Activated T-cell treated with anti-CD3 and anti-CD28 coated beads, Interleukin-2, amount 50 U/mL, for 48 hours (primary cell): ENCODE results near the gene RANGRF.
A peak's percentile ranks its signal among the peaks of the same experiment; 100 is the strongest.

ENCODE experiments used
- DNase-seq, 2 experiments: peaks; one replicate each; pipeline ENCODE4 v3.0.0-alpha.2; 2020

The RANGRF gene

GRCh38 chr17:8314797-8315763, 26.6 kb downstream of the RANGRF start:
- DNase-seq, result no peak

DNA sequence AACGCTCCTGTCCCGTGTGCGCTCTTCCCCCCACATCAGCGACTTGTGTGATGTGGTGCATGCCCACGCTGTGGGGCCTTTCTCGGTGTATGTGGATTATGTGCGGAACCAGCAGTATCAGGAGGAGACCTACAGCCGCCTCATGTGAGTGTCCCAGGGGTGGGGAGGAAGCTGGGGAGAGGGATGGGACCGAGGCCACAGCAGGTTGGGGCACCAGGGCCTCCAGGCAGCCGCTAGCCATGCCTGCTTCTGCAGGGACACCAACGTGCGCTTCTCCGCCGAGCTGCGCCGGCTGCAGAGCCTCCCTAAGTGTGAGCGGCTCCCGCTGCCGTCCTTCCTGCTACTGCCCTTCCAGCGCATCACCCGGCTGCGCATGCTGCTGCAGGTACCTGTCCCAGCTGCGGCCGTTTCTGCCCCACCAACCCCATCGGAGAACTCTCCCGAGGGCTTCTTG, 27.3 kb downstream of the RANGRF start:
- no peak for DNase-seq

GRCh38 chr17:8318010-8318935, 29.8 kb downstream of the RANGRF start:
- no peak for DNase-seq

DNA sequence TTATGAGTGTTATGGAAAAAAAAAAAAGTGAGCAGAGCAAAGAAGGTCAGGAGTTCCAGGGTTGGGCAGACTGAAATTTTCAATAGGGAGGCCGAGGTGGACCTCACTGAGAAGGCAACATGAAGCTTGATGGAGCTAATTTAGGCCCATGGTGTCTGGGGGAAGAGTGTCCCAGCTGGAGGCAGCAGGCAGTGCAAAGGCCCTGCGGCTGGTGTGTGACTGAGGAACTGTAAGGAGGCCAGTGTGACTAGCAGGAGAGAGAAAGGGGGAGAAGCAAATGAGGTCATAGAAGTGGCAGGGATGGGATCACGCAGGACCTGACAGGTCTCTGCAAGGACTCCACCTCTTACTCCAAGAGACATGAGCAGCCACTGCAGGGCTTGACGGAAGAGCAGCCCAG, 31.8 kb downstream of the RANGRF start:
- DNase-seq, result no peak

GRCh38 chr17:8320990-8321389, 32.5 kb downstream of the RANGRF start:
- DNase-seq, result no peak

DNA sequence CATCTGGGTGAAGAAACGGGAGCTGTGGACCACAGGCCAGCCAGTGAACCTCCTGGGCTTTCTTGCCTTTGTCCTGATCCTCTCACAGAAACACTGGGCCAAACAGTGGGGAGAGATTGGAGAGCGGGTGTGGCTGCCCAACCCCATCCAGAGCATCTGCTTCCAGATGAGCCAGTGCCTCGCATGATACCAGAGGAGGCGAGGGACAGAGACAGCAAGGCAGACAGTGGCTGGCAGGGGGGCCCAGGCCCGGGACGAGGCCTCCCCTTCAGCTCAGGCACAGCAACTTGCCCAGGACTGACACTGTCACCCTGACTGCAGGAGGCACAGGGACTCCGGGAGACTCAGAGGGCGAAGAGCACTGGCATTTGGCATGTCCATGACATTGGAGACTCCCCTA, 33.6 kb downstream of the RANGRF start:
- no peak for DNase-seq

GRCh38 chr17:8324132-8324531, 35.7 kb downstream of the RANGRF start:
- no peak for DNase-seq

DNA sequence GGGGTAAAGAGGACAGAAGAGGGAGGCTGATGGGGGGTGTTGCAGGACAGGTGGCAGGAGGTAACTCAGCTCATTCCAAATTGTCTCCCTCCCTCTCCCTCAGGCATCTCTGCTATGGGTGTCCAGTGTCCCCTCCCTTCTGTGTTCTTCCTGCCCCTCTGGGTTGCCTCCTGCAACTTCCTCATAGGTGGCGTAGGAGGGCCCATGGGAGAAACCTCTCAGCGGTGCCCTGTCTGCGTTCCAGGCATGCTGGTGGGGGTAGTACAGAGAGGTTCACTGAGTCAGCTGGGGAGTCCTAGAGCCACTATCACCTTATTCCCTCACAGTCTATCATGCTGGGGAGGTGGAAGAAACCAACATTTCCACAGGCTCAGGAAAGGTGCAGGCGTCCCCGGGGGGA, 36.5 kb downstream of the RANGRF start:
- no peak for DNase-seq

GRCh38 chr17:8326511-8327302, 38.2 kb downstream of the RANGRF start:
- peak; percentile 44 to 61 for DNase-seq

DNA sequence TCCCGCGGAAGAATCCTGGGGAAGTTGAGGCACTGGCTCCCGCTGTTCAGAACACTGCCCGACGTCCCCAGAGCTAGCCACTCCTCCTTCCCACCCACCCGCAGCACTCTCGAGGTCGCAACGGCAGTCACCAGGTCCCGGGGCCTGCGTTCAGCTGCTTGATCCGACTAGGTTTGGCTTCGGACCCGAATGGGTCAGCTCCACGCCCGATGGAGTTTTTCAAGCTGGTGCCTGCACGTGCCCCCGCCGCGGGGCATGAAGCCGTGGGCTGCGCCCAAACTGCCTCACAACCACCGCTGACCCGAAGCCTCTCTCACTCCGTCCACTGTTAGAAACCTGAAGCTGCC, 38.8 kb downstream of the RANGRF start:
- DNase-seq, result no peak

- DNase-seq, result no peak
These were observed 43.7 kb downstream of the RANGRF start for GRCh38 chr17:8332128-8332527.

GRCh38 chr17:8332688-8333087, 44.2 kb downstream of the RANGRF start:
- DNase-seq, result no peak

DNA sequence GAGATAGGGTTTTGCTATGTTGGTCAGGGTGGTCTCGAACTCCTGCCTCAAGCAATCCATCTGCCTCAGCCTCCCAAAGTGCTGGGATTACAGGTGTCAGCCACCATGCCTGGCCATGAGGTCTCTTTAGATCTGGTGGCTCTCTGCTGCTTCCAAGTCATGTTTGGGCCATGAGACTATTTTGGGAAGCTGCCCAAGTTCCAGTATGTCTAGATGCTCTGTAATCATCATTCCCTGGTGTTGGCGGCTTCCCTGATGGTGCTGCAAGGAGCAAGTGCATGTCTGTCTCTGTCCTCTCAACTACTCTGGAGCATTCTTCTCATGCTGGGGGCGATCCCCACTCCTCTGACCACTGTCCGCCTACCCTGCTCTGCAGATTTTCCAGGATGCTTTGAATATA, 44.8 kb downstream of the RANGRF start:
- no peak for DNase-seq

GRCh38 chr17:8337802-8338752, 49.6 kb downstream of the RANGRF start:
- no peak for DNase-seq

DNA sequence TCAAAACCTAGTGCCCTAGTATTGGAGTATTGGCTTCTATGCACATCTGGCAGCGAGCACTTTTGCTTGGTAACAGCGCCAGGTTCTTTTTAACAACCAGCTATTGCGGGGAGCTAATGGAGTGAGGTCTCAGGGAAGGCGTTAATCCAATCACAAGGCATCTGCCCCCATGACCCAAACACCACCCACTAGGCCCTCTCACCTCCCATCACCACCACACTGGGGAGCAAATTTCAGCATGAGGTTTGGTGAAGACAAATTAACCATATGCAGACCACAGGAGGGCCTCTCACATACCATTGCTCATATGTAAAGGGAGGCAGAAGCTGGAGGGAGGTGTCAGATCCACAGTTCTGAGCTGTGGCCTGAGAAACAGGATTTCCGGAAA, 50.3 kb downstream of the RANGRF start:
- DNase-seq, result no peak

- no peak for DNase-seq
These were observed 51.1 kb downstream of the RANGRF start, which contains the start of gene ODF4 for GRCh38 chr17:8339540-8339939. Gene ODF4, plus strand, starts transcription at chr17:8339840. Its CDS starts 212 bp downstream, at chr17:8340052.
